Measurements from ENCODE around the gene TMEM222. TPM values are rescaled to one million over a fixed set of nuclear protein-coding genes. Genes with fewer than 3 reads are reported as not detected.
A peak's percentile ranks its signal among the peaks of the same experiment; 100 is the strongest.

Gene TMEM222
- total RNA-seq, 1 donor from 2014 or later: 11.1 TPM

DNA sequence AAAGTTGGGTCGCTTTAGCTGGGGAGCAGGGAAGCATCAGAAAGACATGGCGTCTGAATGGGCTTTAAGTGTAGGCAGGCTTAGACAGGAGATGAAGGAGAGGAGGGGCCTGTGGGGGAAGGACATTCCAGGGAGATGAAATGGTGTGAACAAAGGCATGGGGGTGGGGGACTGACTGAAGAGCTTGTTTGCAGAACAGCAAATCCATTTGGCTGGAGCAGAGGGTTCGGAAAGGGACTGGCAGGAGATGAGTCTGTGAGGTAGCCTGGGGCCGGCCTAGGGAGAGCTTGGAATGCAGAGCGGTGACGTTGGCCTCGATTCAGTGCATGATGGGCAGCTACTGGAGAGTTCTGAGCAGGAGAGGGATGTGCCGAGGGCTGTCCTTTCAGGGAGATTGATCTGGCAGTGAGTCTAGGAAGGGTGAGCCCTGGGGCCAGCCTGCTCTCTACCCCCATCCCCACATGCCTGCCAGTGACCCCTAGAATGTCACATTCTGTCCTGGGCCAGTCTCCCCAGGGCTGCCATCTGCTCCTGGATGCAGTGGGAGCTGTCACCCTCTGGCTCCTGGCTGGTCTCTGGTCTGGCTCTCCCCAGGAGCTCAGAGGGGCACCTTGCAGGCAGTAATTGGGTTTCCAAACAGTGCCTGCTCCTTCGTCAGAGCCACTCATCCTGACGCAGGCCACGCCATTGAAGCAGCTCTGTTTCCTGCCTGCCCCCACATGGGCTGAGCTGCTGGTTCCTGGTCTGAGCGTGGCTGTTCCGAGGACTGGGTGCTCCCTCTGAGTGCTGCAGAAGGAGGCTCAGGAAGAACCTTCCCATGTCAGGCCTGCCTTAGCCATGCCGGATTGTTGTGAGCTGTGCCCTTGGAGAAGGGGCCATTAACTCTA is 22.3 kb upstream of the TMEM222 start:
- no peak overlapping the region for H3K4me3 ChIP-seq (ENCODE audit: low read depth, low read length)
- no peak for DNase-seq (ENCODE audit: low read depth)
- TF ChIP-seq, protein P1, sequence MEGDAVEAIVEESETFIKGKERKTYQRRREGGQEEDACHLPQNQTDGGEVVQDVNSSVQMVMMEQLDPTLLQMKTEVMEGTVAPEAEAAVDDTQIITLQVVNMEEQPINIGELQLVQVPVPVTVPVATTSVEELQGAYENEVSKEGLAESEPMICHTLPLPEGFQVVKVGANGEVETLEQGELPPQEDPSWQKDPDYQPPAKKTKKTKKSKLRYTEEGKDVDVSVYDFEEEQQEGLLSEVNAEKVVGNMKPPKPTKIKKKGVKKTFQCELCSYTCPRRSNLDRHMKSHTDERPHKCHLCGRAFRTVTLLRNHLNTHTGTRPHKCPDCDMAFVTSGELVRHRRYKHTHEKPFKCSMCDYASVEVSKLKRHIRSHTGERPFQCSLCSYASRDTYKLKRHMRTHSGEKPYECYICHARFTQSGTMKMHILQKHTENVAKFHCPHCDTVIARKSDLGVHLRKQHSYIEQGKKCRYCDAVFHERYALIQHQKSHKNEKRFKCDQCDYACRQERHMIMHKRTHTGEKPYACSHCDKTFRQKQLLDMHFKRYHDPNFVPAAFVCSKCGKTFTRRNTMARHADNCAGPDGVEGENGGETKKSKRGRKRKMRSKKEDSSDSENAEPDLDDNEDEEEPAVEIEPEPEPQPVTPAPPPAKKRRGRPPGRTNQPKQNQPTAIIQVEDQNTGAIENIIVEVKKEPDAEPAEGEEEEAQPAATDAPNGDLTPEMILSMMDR (conservative IDR thresholded peaks at IDR 0.05; ENCODE audit: low read depth, low read length): no peak

DNA sequence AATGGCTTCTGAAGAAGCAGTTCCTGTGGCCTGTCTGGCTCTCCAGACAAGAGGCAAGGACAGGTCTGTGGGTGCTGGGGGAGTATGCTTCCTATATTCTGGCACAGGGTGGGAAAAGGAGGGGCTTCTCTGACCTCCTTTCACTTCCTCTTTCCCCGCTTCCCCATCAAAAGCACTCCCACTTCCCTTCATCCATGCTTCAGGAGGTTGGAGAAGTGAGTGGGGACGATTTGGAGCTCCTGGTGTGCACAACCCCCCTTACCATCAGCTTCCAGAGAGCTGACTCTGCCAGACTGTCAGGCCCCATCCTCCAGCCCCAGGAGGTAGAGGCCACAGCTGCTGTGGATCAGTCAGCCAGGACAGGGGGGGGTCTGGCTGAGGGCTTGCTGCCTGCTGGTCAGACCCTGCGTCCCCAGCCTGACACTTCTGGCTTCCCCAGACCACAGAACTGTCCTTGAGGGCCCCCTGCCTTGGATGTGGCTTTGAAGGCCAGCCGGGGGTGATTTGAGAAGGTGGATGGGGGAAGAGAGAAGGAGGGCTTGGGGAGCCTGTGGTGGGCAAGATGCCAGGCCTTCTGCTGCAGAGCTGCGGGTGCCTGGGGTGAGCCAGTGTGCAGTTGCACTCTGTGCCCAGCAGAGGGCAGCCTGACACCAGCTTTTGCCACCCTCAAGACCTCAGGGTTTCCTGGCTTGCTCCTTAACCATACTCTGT is 21.5 kb upstream of the TMEM222 start:
- TF ChIP-seq, protein P1 (conservative IDR thresholded peaks at IDR 0.05; ENCODE audit: low read depth, low read length): peak; percentile 89
- no peak overlapping the region for H3K4me3 ChIP-seq (ENCODE audit: low read depth, low read length)
- no peak for DNase-seq (ENCODE audit: low read depth)

DNA sequence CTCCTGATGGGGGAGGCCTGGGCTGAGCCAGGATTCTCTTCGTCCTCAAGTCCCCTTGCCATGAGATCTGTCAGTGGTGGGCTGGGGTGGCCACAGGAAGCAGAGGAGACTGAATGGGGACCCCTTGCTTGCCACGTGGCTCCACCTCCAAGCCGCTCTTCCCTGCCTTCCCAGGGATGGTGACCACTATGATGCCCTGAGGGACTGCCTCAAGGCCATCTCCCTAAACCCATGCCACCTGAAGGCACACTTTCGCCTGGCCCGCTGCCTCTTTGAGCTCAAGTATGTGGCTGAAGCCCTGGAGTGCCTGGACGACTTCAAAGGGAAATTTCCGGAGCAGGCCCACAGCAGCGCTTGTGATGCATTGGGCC is 20.9 kb upstream of the TMEM222 start:
- H3K4me3 ChIP-seq (ENCODE audit: low read depth, low read length): no peak overlapping the region
- TF ChIP-seq, protein P1 (conservative IDR thresholded peaks at IDR 0.05; ENCODE audit: low read depth, low read length): no peak
- no peak for DNase-seq (ENCODE audit: low read depth)

DNA sequence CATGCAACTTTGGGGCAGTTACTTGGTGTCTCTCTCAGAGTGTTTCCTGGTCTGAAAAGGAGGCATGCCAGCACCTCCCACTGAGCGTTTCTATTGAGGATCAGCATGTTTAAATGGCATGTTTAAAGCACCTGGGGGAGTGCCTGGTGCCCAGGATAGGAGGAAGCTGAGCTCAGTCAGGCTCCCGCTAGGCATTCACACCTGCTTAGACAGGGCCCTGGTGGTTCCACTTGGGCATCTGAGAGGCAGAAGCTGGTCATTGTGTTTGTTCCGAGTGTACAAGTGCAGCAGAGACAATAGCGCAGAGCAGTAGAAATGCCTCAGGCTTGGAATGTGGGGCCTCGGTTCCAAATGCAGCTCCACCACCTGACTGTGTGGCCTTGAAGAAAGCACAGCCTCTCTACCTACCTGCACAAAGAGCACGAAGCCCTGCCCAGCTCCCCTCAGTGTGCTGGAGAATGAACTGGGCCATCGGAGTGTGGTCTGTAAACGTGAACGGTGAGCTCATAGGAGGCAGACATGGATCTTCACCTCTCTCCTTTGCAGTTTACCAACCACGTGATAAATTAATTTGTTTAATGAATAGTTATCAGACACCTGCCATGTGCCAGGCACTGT is 20.3 kb upstream of the TMEM222 start:
- TF ChIP-seq, protein P1 (conservative IDR thresholded peaks at IDR 0.05; ENCODE audit: low read depth, low read length): no peak
- no peak overlapping the region for H3K4me3 ChIP-seq (ENCODE audit: low read depth, low read length)
- DNase-seq (ENCODE audit: low read depth): no peak

DNA sequence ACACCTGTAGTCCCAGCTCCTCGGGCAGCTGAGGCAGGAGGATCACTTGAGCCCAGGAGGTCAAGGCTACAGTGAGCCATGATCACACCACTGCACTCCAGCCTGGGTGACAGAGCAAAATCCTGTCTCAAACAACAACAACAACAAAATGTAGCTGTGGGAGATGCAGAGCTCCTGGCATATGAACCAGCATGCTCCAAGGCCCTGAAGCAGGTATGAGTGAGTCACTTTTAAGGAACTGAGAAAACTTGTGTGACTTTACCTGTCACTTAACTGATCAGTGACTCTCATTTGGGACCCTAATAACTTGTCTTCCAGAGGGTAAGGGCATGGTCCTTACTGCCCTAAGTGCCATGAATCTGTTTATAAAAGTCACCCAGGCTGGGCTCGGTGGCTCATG is 19.4 kb upstream of the TMEM222 start:
- no peak for DNase-seq (ENCODE audit: low read depth)
- TF ChIP-seq, protein P1 (conservative IDR thresholded peaks at IDR 0.05; ENCODE audit: low read depth, low read length): no peak
- no peak overlapping the region for H3K4me3 ChIP-seq (ENCODE audit: low read depth, low read length)

DNA sequence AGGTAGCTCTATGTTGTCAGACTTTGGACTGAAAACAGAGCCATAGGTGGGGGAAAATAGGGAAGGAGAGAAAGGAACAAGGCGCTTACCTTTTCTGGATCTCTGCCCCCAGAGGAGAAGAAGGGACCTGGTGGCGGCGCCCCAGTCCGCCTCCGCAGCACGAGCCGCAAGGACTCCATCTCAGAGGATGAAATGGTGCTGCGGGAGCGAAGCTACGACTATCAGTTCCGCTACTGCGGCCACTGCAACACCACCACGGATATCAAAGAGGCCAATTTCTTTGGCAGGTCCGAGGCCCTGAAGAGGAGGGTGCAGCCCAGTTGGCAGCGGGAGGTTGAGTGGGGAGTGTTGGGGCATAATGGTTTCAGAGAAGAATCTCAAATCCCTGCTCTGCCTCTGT is 18.5 kb upstream of the TMEM222 start:
- TF ChIP-seq, protein P1 (conservative IDR thresholded peaks at IDR 0.05; ENCODE audit: low read depth, low read length): no peak

More for the DNA sequence above, 18.5 kb upstream of the TMEM222 start:
- DNase-seq (ENCODE audit: low read depth): no peak
- no peak overlapping the region for H3K4me3 ChIP-seq (ENCODE audit: low read depth, low read length)
